Astrocyte of the cerebellum (primary cell): Measurements from ENCODE around the gene CD300LG.
"Not testable (repeated sequence)": the region's sequence is repeated elsewhere in the genome, so short reads cannot be mapped to it uniquely, and the experiment has no call there.

Experiments
- DNase-seq: peaks from one replicate; pipeline ENCODE4 v3.0.0-alpha.2; 2011; ENCODE audit warnings: low read depth
- H3K4me3 ChIP-seq: 2 replicates; pipeline ENCODE4 v1.5.1; 2011; ENCODE audit warnings: mild to moderate bottlenecking, low read depth, low read length, moderate library complexity
- CTCF ChIP-seq: IDR thresholded peaks from 2 replicates; pipeline ENCODE4 v1.5.1; 2012; ENCODE audit warnings: low read length, low read depth, moderate library complexity, mild to moderate bottlenecking; ENCODE audit errors: missing control alignments
- in situ Hi-C: cut with HindIII; loops from 2 replicates; pipeline ENCODE4 v1.10.0; 2017; ENCODE audit warnings: low sequenced_read_pairs

The CD300LG gene

GRCh38 chr17:43840814-43841213 lies 6.2 kb upstream of the CD300LG start:
- DNase-seq = no peak
- peak; percentile 35 for TF ChIP-seq CTCF
- no peak overlapping the region for H3K4me3 ChIP-seq
- in situ Hi-C loops = loop anchor here (5.0 to 10.0 kb wide), 2 partner anchors 71 to 136 kb away; no protein-coding TSS in a partner anchor

GRCh38 chr17:43841282-43841681 lies 5.7 kb upstream of the CD300LG start:
- TF ChIP-seq CTCF = no peak
- no peak for DNase-seq
- in situ Hi-C loops = loop anchor here (5.0 to 10.0 kb wide), 2 partner anchors 71 to 136 kb away; no protein-coding TSS in a partner anchor
- no peak overlapping the region for H3K4me3 ChIP-seq

GRCh38 chr17:43842091-43842974 lies 4.6 kb upstream of the CD300LG start:
- in situ Hi-C loops = loop anchor here (5.0 to 10.0 kb wide), 2 partner anchors 70 to 138 kb away; no protein-coding TSS in a partner anchor
- H3K4me3 ChIP-seq, DNase-seq: not testable (repeated sequence)

- TF ChIP-seq CTCF = no peak
- DNase-seq = no peak
- in situ Hi-C loops = loop anchor here (5.0 to 10.0 kb wide), 2 partner anchors 69 to 138 kb away; no protein-coding TSS in a partner anchor
- no peak overlapping the region for H3K4me3 ChIP-seq
Observed at GRCh38 chr17:43842975-43843325, 4.0 kb upstream of the CD300LG start.

DNA sequence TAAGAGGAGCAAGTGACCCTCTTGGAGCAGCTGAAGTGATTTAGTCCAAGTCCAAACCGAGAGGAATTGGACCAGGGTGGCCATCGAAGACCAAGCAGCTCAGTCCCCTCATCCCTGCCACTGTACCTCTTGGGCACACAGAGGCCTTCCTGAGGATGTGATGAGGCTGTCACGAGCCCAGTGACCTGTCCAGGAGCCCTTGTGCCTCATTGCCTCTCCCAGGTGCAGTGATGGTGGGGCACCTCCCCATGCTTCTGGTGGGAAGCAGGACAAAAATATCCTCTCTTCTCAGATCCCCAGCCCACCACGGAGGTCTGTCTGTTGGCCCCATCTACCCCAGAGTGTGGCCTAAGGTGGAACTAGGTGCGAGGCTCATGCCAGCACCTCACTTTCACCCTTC lies 2.7 kb upstream of the CD300LG start:
- no peak for TF ChIP-seq CTCF

GRCh38 chr17:43845766-43846165 lies 1.2 kb upstream of the CD300LG start:
- in situ Hi-C loops = loop anchor here (10.0 kb wide), 1 partner anchor 141 kb away; no protein-coding TSS in a partner anchor
- DNase-seq = no peak
- TF ChIP-seq CTCF = no peak
- no peak overlapping the region for H3K4me3 ChIP-seq

More for the DNA sequence above, 2.7 kb upstream of the CD300LG start:
- H3K4me3 ChIP-seq = no peak overlapping the region
- no peak for DNase-seq
- in situ Hi-C loops = loop anchor here (5.0 to 10.0 kb wide), 2 partner anchors 68 to 139 kb away; no protein-coding TSS in a partner anchor

DNA sequence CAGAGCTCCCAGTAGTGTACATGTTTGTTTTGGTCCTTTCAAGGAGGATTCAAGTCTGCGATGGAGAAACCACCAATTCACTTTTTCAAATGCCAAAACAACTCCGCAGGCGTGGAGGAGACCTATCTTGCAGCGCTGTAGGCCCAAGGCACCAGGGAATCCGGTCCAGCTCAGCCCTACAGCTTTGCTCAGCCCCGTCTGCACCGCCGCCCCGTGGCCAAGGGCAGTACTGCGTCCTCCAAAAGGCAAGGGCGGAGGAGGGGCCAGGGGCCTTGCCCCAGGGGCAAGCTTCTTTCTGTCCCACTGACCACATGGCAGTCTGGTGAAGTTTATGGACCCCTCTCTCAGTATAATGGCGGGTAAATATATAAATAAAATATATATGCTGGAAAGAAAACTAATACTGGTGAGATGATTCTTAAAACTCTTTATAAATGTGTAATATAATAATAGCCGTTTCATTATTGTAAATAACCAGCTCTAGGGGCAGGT lies 709 bp upstream of the CD300LG start:
- no peak overlapping the region for H3K4me3 ChIP-seq
- DNase-seq = peak; percentile 31
- peak; percentile 100 for TF ChIP-seq CTCF
- in situ Hi-C loops = loop anchor here (10.0 kb wide), 1 partner anchor 141 kb away; no protein-coding TSS in a partner anchor
